ENCODE measurements around the gene HIVEP3.

The HIVEP3 gene

DNA sequence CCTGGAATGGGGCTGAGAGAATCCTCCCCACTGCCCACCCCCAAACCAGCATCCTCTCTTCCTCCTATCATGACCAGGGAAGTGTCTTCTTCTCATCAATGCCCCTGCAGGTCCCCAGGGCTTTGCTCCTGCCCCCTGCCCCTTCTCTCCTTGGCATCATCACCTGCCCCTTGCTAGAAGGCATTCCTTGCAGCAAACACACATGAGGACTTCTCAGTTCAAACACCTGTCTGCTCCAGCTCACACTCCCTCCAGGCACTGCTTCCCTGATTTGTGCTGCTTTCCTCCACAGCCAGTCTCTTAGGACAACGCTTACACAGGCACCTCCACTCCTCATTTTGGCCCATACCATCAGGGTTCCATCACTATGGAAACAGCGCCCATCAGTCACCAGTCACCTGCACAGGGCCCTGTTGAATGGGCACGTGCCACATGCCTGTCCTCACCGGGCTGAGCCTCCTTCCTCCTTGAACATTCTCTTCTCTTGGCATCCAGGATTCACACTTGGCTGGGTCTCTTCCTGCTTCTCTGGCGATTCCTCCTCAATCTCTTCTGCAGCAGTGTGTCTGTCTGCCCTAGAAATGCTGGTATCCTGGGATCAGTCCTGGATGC, 352.3 kb downstream of the HIVEP3 start:
- H3K36me3 ChIP-seq (ENCODE audit: insufficient read depth, insufficient read length, low read length) = no peaks in the 10 kb centered on the region
- H3K4me1 ChIP-seq (ENCODE audit: insufficient read depth, insufficient read length) = no peaks in the 10 kb centered on the region
- no peak overlapping the region for H3K9ac ChIP-seq (ENCODE audit: insufficient read length, low read depth)
- TF ChIP-seq ZNF274 (IDR thresholded peaks at IDR 0.05; ENCODE audit: low read depth, low read length) (no peak), YY1 (IDR thresholded peaks at IDR 0.05; ENCODE audit: insufficient read depth, insufficient read length) (no peak), SUZ12 (IDR thresholded peaks at IDR 0.05; ENCODE audit: extremely low read depth, insufficient read depth, insufficient read length) (no peak)
- no peak for DNase-seq (ENCODE audit: low read depth, low spot score)
- no peaks in the 10 kb centered on the region for H3K9me3 ChIP-seq (ENCODE audit: insufficient read depth, low read length)
- no peaks in the 10 kb centered on the region for H3K27me3 ChIP-seq (ENCODE audit: insufficient read depth, insufficient read length)
- H3K4me3 ChIP-seq (ENCODE audit: insufficient read length, low read depth) = no peak overlapping the region

DNA sequence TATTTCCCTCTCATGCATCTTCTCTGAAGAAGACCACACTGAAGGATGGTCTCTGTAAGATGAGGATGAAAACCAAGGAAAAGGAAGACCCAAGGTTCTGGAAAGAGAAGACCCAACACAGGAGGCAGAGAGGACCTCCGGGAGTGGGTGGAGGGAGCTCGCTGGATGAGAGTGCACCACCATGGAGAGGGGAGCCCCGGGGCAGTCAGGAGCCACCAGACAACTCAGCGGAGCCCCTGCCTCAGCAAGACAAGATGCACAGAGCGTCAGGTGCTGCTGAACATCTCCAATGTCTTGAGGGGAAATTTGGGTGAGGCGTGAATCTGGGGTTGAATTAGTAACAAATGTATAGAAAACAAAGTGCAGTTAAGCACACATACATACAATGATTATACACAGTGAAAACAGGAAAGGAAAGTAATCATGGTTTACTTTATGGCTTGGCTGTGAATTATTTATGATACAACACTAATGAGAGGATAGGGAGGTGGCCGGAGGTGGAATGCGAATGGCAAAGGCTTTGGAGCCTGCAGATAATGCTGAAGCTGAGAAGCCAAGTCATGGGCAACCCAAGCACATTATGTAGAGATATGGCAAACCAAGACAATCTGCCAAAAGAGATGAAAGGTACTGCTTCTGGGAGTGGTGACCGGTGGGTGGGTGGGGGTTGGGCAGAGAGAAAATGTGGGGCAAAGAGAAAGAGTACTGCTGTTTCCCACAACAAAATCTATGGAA, 353.8 kb downstream of the HIVEP3 start:
- no peak for DNase-seq (ENCODE audit: low read depth, low spot score)
- H3K36me3 ChIP-seq (ENCODE audit: insufficient read depth, insufficient read length, low read length) = no peaks in the 10 kb centered on the region
- no peaks in the 10 kb centered on the region for H3K27me3 ChIP-seq (ENCODE audit: insufficient read depth, insufficient read length)
- no peaks in the 10 kb centered on the region for H3K9me3 ChIP-seq (ENCODE audit: insufficient read depth, low read length)
- H3K4me3 ChIP-seq (ENCODE audit: insufficient read length, low read depth) = no peak overlapping the region
- no peak overlapping the region for H3K9ac ChIP-seq (ENCODE audit: insufficient read length, low read depth)
- TF ChIP-seq ZNF274 (IDR thresholded peaks at IDR 0.05; ENCODE audit: low read depth, low read length) (no peak), SUZ12 (IDR thresholded peaks at IDR 0.05; ENCODE audit: extremely low read depth, insufficient read depth, insufficient read length) (no peak), YY1 (IDR thresholded peaks at IDR 0.05; ENCODE audit: insufficient read depth, insufficient read length) (no peak)
- no peaks in the 10 kb centered on the region for H3K4me1 ChIP-seq (ENCODE audit: insufficient read depth, insufficient read length)

DNA sequence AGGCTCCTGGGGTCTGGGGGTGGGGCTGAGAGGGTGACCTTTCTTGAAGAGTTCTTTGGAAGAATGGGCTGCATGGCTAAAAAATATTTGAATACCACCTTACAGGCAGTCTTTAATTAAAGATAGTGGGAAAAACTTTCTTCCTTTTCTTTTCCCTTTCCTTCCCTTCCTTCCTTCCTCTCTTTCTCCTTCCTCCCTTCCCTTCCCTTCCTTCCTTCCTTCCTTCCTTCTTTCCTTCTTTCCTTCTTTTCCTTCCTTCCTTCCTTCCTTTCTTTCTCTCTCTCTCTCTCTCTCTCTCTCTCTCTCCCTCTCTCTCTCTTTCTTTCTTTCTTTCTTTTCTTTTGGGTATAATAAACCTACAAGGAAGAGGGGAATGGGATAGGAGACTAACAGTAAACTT, 356.4 kb downstream of the HIVEP3 start:
- DNase-seq (ENCODE audit: low read depth, low spot score) = no peak
- Histone ChIP-seq H3K9ac (ENCODE audit: insufficient read length, low read depth) (no peak overlapping the region), H3K27me3 (ENCODE audit: insufficient read depth, insufficient read length) (no peaks in the 10 kb centered on the region), H3K4me3 (ENCODE audit: insufficient read length, low read depth) (no peak overlapping the region), H3K9me3 (ENCODE audit: insufficient read depth, low read length) (0 out of 2 replicates have a peak, but pooled peaks cover 2% of the 10 kb centered on the region), H3K4me1 (ENCODE audit: insufficient read depth, insufficient read length) (no peaks in the 10 kb centered on the region), H3K36me3 (ENCODE audit: insufficient read depth, insufficient read length, low read length) (no peaks in the 10 kb centered on the region)
- TF ChIP-seq ZNF274 (IDR thresholded peaks at IDR 0.05; ENCODE audit: low read depth, low read length) = no peak
- TF ChIP-seq YY1 (IDR thresholded peaks at IDR 0.05; ENCODE audit: insufficient read depth, insufficient read length) = no peak
- no peak for TF ChIP-seq SUZ12 (IDR thresholded peaks at IDR 0.05; ENCODE audit: extremely low read depth, insufficient read depth, insufficient read length)

DNA sequence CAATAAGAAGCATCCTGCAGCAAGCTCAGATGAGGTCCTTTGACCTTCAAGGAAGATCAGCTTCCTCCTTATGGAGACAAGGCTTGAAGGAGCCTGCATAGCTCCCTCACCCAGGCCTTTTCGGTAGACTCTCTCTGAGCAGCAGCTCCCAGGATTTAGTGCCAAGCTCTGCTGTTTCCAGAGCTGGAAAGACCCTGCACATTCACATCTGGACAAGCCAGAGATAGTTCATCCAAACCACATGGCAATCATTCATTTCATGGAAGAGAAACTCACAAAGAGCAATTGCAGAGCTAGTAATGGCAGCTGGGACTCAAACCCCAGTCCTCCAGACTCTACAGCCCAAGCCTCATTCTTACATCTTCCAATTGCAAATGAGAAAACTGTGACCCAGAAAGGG, 357.8 kb downstream of the HIVEP3 start:
- no peak for DNase-seq (ENCODE audit: low read depth, low spot score)
- H3K36me3 ChIP-seq (ENCODE audit: insufficient read depth, insufficient read length, low read length) = peaks cover 2% of the 10 kb centered on the region
- H3K4me3 ChIP-seq (ENCODE audit: insufficient read length, low read depth) = no peak overlapping the region
- no peaks in the 10 kb centered on the region for H3K4me1 ChIP-seq (ENCODE audit: insufficient read depth, insufficient read length)
- H3K9me3 ChIP-seq (ENCODE audit: insufficient read depth, low read length) = peaks cover 16% of the 10 kb centered on the region; the same call in 1 of the 2 replicates
- H3K9ac ChIP-seq (ENCODE audit: insufficient read length, low read depth) = no peak overlapping the region
- no peaks in the 10 kb centered on the region for H3K27me3 ChIP-seq (ENCODE audit: insufficient read depth, insufficient read length)
- TF ChIP-seq ZNF274 (IDR thresholded peaks at IDR 0.05; ENCODE audit: low read depth, low read length) = no peak
- no peak for TF ChIP-seq SUZ12 (IDR thresholded peaks at IDR 0.05; ENCODE audit: extremely low read depth, insufficient read depth, insufficient read length)
- no peak for TF ChIP-seq YY1 (IDR thresholded peaks at IDR 0.05; ENCODE audit: insufficient read depth, insufficient read length)

DNA sequence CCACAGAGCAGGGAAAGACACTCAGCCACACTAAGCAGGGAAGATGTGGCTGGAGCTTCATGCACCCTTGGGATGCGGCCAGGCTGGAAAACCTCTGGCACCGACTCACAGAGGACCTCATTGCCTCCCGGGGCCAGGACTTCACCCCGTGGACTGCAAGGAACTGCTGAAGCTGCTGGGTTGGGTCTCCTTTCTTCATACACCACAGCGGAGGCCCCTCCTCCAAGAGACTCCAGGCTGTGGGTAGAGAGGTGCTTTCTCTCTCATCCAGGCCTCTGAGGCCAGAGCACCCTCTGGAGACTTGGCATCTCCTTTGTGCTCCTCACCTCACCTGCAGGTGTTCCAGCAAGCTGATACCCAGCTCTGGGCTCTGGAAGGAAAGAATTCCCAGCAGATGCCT, 358.2 kb downstream of the HIVEP3 start:
- H3K9ac ChIP-seq (ENCODE audit: insufficient read length, low read depth) = no peak overlapping the region
- no peak for DNase-seq (ENCODE audit: low read depth, low spot score)
- H3K9me3 ChIP-seq (ENCODE audit: insufficient read depth, low read length) = peaks cover 21% of the 10 kb centered on the region; the same call in 1 of the 2 replicates
- H3K27me3 ChIP-seq (ENCODE audit: insufficient read depth, insufficient read length) = no peaks in the 10 kb centered on the region
- peaks cover 2% of the 10 kb centered on the region for H3K36me3 ChIP-seq (ENCODE audit: insufficient read depth, insufficient read length, low read length)
- H3K4me3 ChIP-seq (ENCODE audit: insufficient read length, low read depth) = no peak overlapping the region
- TF ChIP-seq ZNF274 (IDR thresholded peaks at IDR 0.05; ENCODE audit: low read depth, low read length) (no peak), YY1 (IDR thresholded peaks at IDR 0.05; ENCODE audit: insufficient read depth, insufficient read length) (no peak), SUZ12 (IDR thresholded peaks at IDR 0.05; ENCODE audit: extremely low read depth, insufficient read depth, insufficient read length) (no peak)
- no peaks in the 10 kb centered on the region for H3K4me1 ChIP-seq (ENCODE audit: insufficient read depth, insufficient read length)

DNA sequence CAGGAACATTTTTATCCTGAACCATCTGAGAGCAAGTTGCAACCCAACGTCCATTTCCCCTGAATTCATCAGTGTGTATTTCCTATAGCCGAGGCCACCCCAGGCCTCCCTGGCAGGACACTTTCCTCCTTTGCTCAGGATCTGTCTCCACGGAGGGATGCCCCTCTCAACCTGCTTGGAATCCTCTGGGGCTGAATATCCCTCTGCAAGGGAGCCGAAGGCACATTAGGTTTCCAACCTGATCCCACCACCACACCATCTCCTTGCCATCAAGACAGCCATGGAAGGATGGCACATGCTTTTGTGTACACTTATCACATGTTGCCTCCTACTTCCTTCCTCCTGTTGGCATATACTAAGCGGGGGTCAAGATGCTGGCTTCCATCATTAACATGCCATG, 359.4 kb downstream of the HIVEP3 start:
- DNase-seq (ENCODE audit: low read depth, low spot score) = no peak
- no peak overlapping the region for H3K9ac ChIP-seq (ENCODE audit: insufficient read length, low read depth)
- no peaks in the 10 kb centered on the region for H3K4me1 ChIP-seq (ENCODE audit: insufficient read depth, insufficient read length)
- H3K4me3 ChIP-seq (ENCODE audit: insufficient read length, low read depth) = no peak overlapping the region
- H3K27me3 ChIP-seq (ENCODE audit: insufficient read depth, insufficient read length) = no peaks in the 10 kb centered on the region
- peaks cover 30% of the 10 kb centered on the region; the same call in 1 of the 2 replicates for H3K9me3 ChIP-seq (ENCODE audit: insufficient read depth, low read length)
- peaks cover 2% of the 10 kb centered on the region for H3K36me3 ChIP-seq (ENCODE audit: insufficient read depth, insufficient read length, low read length)
- TF ChIP-seq YY1 (IDR thresholded peaks at IDR 0.05; ENCODE audit: insufficient read depth, insufficient read length) (no peak), SUZ12 (IDR thresholded peaks at IDR 0.05; ENCODE audit: extremely low read depth, insufficient read depth, insufficient read length) (no peak), ZNF274 (IDR thresholded peaks at IDR 0.05; ENCODE audit: low read depth, low read length) (no peak)

DNA sequence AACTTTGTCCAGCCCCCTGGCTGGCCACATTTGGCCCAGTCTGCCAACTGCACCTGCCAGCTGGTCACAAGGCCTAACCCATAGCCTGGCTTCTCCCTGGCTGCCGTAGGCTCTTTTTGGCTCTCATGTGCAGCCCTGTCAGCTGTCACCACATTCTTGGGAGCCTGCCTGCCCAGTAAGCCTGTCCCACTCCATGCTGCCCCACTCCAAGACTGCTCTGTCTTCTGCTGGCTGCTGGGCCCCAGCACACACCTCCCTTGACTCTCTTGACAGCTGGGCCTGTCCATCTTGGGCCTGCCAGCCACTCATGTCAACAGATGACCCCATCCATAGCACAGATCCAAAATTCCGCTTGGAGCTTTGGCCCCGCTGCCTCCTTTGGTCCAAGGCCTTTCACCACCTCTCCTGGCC, 360.0 kb downstream of the HIVEP3 start:
- Histone ChIP-seq H3K27me3 (ENCODE audit: insufficient read depth, insufficient read length) (no peaks in the 10 kb centered on the region), H3K4me3 (ENCODE audit: insufficient read length, low read depth) (no peak overlapping the region), H3K9me3 (ENCODE audit: insufficient read depth, low read length) (peaks cover 30% of the 10 kb centered on the region; the same call in 1 of the 2 replicates), H3K36me3 (ENCODE audit: insufficient read depth, insufficient read length, low read length) (peaks cover 2% of the 10 kb centered on the region), H3K4me1 (ENCODE audit: insufficient read depth, insufficient read length) (no peaks in the 10 kb centered on the region), H3K9ac (ENCODE audit: insufficient read length, low read depth) (no peak overlapping the region)
- no peak for DNase-seq (ENCODE audit: low read depth, low spot score)
- no peak for TF ChIP-seq SUZ12 (IDR thresholded peaks at IDR 0.05; ENCODE audit: extremely low read depth, insufficient read depth, insufficient read length)
- TF ChIP-seq ZNF274 (IDR thresholded peaks at IDR 0.05; ENCODE audit: low read depth, low read length) = no peak
- TF ChIP-seq YY1 (IDR thresholded peaks at IDR 0.05; ENCODE audit: insufficient read depth, insufficient read length) = no peak
